Liver (tissue), 9 donors: ENCODE results near the gene RAB1A. TPM values are rescaled to one million over a fixed set of nuclear protein-coding genes. Genes with fewer than 3 reads are reported as not detected.
A peak's percentile ranks its signal among the peaks of the same experiment; 100 is the strongest.

Experiments used
- DNase-seq: peaks from one replicate; pipeline ENCODE4 v3.0.0-alpha.2; 2017; ENCODE audit warnings: low spot score
- H3K27ac ChIP-seq, 2 donors: one replicate each; pipeline ENCODE4 v1.7.0; 2013; ENCODE audit warnings: inconsistent platforms in 2 of 2, low read length in 2 of 2, control low read depth in 1 of 2, low read depth in 1 of 2, mild to moderate bottlenecking in 1 of 2
- H3K27me3 ChIP-seq, 4 donors: one replicate each; pipeline versions ENCODE4 v1.6.1 to v1.7.0; 2013; ENCODE audit warnings: low read length in 3 of 4, inconsistent platforms in 1 of 4, mild to moderate bottlenecking in 1 of 4, moderate library complexity in 1 of 4; ENCODE audit not compliant: control insufficient read depth in 4 of 4, insufficient read depth in 4 of 4
- H3K36me3 ChIP-seq, 4 donors: one replicate each; pipeline versions ENCODE4 v1.6.1 to v1.7.0; 2013; ENCODE audit warnings: low read length in 3 of 4, mild to moderate bottlenecking in 3 of 4, low read depth in 1 of 4, moderate library complexity in 1 of 4; ENCODE audit not compliant: control insufficient read depth in 4 of 4, insufficient read depth in 3 of 4
- H3K4me1 ChIP-seq, 4 donors: one replicate each; pipeline versions ENCODE4 v1.6.1 to v1.7.0; 2013; ENCODE audit warnings: low read length in 3 of 4, mild to moderate bottlenecking in 3 of 4, moderate library complexity in 1 of 4; ENCODE audit not compliant: control insufficient read depth in 4 of 4, insufficient read depth in 4 of 4
- H3K4me3 ChIP-seq, 3 donors: one replicate each; pipeline versions ENCODE4 v1.6.1 to v1.7.0; 2013; ENCODE audit warnings: low read length in 3 of 3, control low read depth in 1 of 3, low read depth in 1 of 3, mild to moderate bottlenecking in 1 of 3
- H3K9ac ChIP-seq, 2 donors: one replicate each; pipeline ENCODE4 v1.7.0; 2013; ENCODE audit warnings: low read length in 2 of 2, mild to moderate bottlenecking in 2 of 2, moderate library complexity in 2 of 2, control low read depth in 1 of 2, low read depth in 1 of 2
- H3K9me3 ChIP-seq, 4 donors: one replicate each; pipeline versions ENCODE4 v1.6.1 to v1.7.0; 2013; ENCODE audit warnings: low read length in 3 of 4; ENCODE audit not compliant: control insufficient read depth in 4 of 4
- ATF3 ChIP-seq: IDR thresholded peaks from 2 replicates; pipeline ENCODE4 v1.6.1; 2016; ENCODE audit warnings: antibody characterized with exemption
- CTCF ChIP-seq: fragments of 150-350 bp; IDR thresholded peaks from 2 replicates; pipeline ENCODE4 v1.5.1; 2017; ENCODE audit warnings: improper control_type of control experiment, low read depth, low read length; ENCODE audit not compliant: missing input control
- EGR1 ChIP-seq, 2 donors: IDR thresholded peaks; 2 replicates each; pipeline ENCODE4 v1.6.1; 2016 to 2018; ENCODE audit warnings: antibody characterized with exemption in 2 of 2, low read depth in 2 of 2
- FOXA1 ChIP-seq: IDR thresholded peaks from 2 replicates; pipeline ENCODE4 v1.6.1; 2016; ENCODE audit warnings: antibody characterized with exemption
- FOXA2 ChIP-seq: IDR thresholded peaks from 2 replicates; pipeline ENCODE4 v1.6.1; 2016; ENCODE audit warnings: antibody characterized with exemption
- GABPA ChIP-seq, 2 donors: IDR thresholded peaks in 1 of 2; conservative IDR thresholded peaks in 1 of 2; 2 replicates each; pipeline ENCODE4 v1.6.1; 2016; ENCODE audit warnings: antibody characterized with exemption in 2 of 2, mild to moderate bottlenecking in 1 of 2, moderate library complexity in 1 of 2
- HNF4A ChIP-seq, 2 donors: conservative IDR thresholded peaks; 2 replicates each; pipeline ENCODE4 v1.6.1; 2016; ENCODE audit warnings: antibody characterized with exemption in 2 of 2, mild to moderate bottlenecking in 2 of 2
- HNF4G ChIP-seq: IDR thresholded peaks from 2 replicates; pipeline ENCODE4 v1.6.1; 2016; ENCODE audit warnings: antibody characterized with exemption
- JUND ChIP-seq, 2 donors: IDR thresholded peaks; 2 replicates each; pipeline ENCODE4 v1.6.1; 2016; ENCODE audit warnings: antibody characterized with exemption in 2 of 2
- MAX ChIP-seq: IDR thresholded peaks from 2 replicates; pipeline ENCODE4 v1.6.1; 2016; ENCODE audit warnings: antibody characterized with exemption
- NR2F2 ChIP-seq: IDR thresholded peaks from 2 replicates; pipeline ENCODE4 v1.6.1; 2016; ENCODE audit warnings: antibody characterized with exemption
- RAD21 ChIP-seq, 2 donors: IDR thresholded peaks; 2 replicates each; pipeline ENCODE4 v1.6.1; 2016; ENCODE audit warnings: antibody characterized with exemption in 2 of 2, mild to moderate bottlenecking in 2 of 2
- REST ChIP-seq: IDR thresholded peaks from 2 replicates; pipeline ENCODE4 v1.6.1; 2016; ENCODE audit warnings: antibody characterized with exemption, mild to moderate bottlenecking
- RXRA ChIP-seq, 2 donors: IDR thresholded peaks; 2 replicates each; pipeline ENCODE4 v1.6.1; 2017 to 2018; ENCODE audit warnings: antibody characterized with exemption in 2 of 2, mild to moderate bottlenecking in 1 of 2
- SP1 ChIP-seq: IDR thresholded peaks from 2 replicates; pipeline ENCODE4 v1.6.1; 2018; ENCODE audit warnings: antibody characterized with exemption, mild to moderate bottlenecking
- TAF1 ChIP-seq: conservative IDR thresholded peaks from 2 replicates; pipeline ENCODE4 v1.6.1; 2016; ENCODE audit warnings: antibody characterized with exemption, mild to moderate bottlenecking
- YY1 ChIP-seq: IDR thresholded peaks from 2 replicates; pipeline ENCODE4 v1.6.1; 2016; ENCODE audit warnings: antibody characterized with exemption, mild to moderate bottlenecking
- ZBTB33 ChIP-seq: IDR thresholded peaks from 2 replicates; pipeline ENCODE4 v1.6.1; 2016; ENCODE audit warnings: antibody characterized with exemption
- WGBS: extraction: QIAGEN DNeasy Blood & Tissue Kit; methylation state at CpG from one replicate; pipeline ENCODE4 v1.1.7; 2013; 5-methylcytosine and 5-hydroxymethylcytosine counted together
- polyA plus RNA-seq, 2 donors: library from polyadenylated mRNA; stranded (reverse) in 1 of 2; unstranded in 1 of 2; fragments of 200-250 nt in 1 of 2; fragments of >200 nt in 1 of 2; fragmentation: Nextera tagmentation in 1 of 2; extraction: Ambion mirVana in 1 of 2; gene quantifications; one replicate each; pipeline versions ENCODE4 v1.2.1 to v1.2.3, GENCODE V29; 2013 to 2015
- total RNA-seq, 2 donors: library from RNA; depleted of rRNA; stranded (reverse); fragments of >200 nt; gene quantifications; one replicate each; pipeline ENCODE4 v1.2.3, GENCODE V29; 2014
- donor health status: healthy.
- donor health status: healthy.
- donor health status: healthy.
- donor health status: healthy.
- donor health status: healthy.

RAB1A gene
- total and polyA plus RNA-seq, 4 donors, result 52.8 to 89.7 (median 77.8) TPM

GRCh38 chr2:65108780-65109179, 21.1 kb downstream of the RAB1A start:
- Histone ChIP-seq H3K4me1 (peaks cover 6 to 13% (median 7%) of the 10 kb centered on the region in 4 donors), H3K9ac (no peak overlapping the region), H3K36me3 (peaks cover 0 to 9% (median 5%) of the 10 kb centered on the region in 4 donors), H3K4me3 (no peak overlapping the region), H3K9me3 (no peaks in the 10 kb centered on the region), H3K27ac (peak overlapping the region; percentile 57 to 65), H3K27me3 (no peaks in the 10 kb centered on the region)
- no peak for TF ChIP-seq FOXA2
- TF ChIP-seq NR2F2, result no peak
- TF ChIP-seq FOXA1, result no peak
- no peak for TF ChIP-seq ATF3
- TF ChIP-seq REST, result peak; percentile 24
- TF ChIP-seq YY1, result no peak
- TF ChIP-seq GABPA (IDR thresholded peaks at IDR 0.05 in 1 of 2, conservative IDR thresholded peaks at IDR 0.05 in 1 of 2), result no peak
- TF ChIP-seq RAD21 (IDR thresholded peaks at IDR 0.05), result no peak
- no peak for TF ChIP-seq HNF4G
- no peak for TF ChIP-seq TAF1
- TF ChIP-seq JUND (IDR thresholded peaks at IDR 0.05), result no peak
- peak; percentile 19 for TF ChIP-seq ZBTB33
- TF ChIP-seq SP1, result peak; percentile 6
- peak in 1 of 2 donors; percentile 13 for TF ChIP-seq EGR1 (IDR thresholded peaks at IDR 0.05; ENCODE audit: low read depth in 2 of 2)
- TF ChIP-seq RXRA (IDR thresholded peaks at IDR 0.05), result peak in 1 of 2 donors; percentile 46
- TF ChIP-seq CTCF, result no peak
- no peak for TF ChIP-seq MAX
- peak in 1 of 2 donors; percentile 31 for TF ChIP-seq HNF4A (conservative IDR thresholded peaks at IDR 0.05)
- WGBS, result 38% methylated on average over 6 of the region's 6 CpGs
- DNase-seq, result no peak
